ENCODE results near the gene ESR1.
"Not testable (repeated sequence)": the region's sequence is repeated elsewhere in the genome, so short reads cannot be mapped to it uniquely, and the experiment has no call there.

ESR1 gene

GRCh38 chr6:151974061-151974617 lies 166.7 kb downstream of the ESR1 start:
- no peak overlapping the region for H3K4me3 ChIP-seq (ENCODE audit: low read depth, low read length)
- TF ChIP-seq CTCF (IDR thresholded peaks at IDR 0.05; ENCODE audit: borderline replicate concordance, insufficient read depth, low read depth, low read length) = no peak

GRCh38 chr6:151975795-151976194 lies 168.3 kb downstream of the ESR1 start:
- no peak overlapping the region for H3K4me3 ChIP-seq (ENCODE audit: low read depth, low read length)

GRCh38 chr6:151988199-151988598 lies 180.7 kb downstream of the ESR1 start:
- not testable (repeated sequence) for H3K4me3 ChIP-seq (ENCODE audit: low read depth, low read length)

More at GRCh38 chr6:151975795-151976194, 168.3 kb downstream of the ESR1 start:
- TF ChIP-seq CTCF (IDR thresholded peaks at IDR 0.05; ENCODE audit: borderline replicate concordance, insufficient read depth, low read depth, low read length) = no peak

- no peak for TF ChIP-seq CTCF (IDR thresholded peaks at IDR 0.05; ENCODE audit: borderline replicate concordance, insufficient read depth, low read depth, low read length)
Measured at GRCh38 chr6:151992091-151992490, 184.6 kb downstream of the ESR1 start.

GRCh38 chr6:151993364-151993763 lies 185.9 kb downstream of the ESR1 start:
- no peak overlapping the region for H3K4me3 ChIP-seq (ENCODE audit: low read depth, low read length)
- no peak for TF ChIP-seq CTCF (IDR thresholded peaks at IDR 0.05; ENCODE audit: borderline replicate concordance, insufficient read depth, low read depth, low read length)

More at GRCh38 chr6:151992091-151992490, 184.6 kb downstream of the ESR1 start:
- no peak overlapping the region for H3K4me3 ChIP-seq (ENCODE audit: low read depth, low read length)

- H3K4me3 ChIP-seq (ENCODE audit: low read depth, low read length) = no peak overlapping the region
- no peak for TF ChIP-seq CTCF (IDR thresholded peaks at IDR 0.05; ENCODE audit: borderline replicate concordance, insufficient read depth, low read depth, low read length)
Measured at GRCh38 chr6:151998784-151999183, 191.3 kb downstream of the ESR1 start.

- TF ChIP-seq CTCF (IDR thresholded peaks at IDR 0.05; ENCODE audit: borderline replicate concordance, insufficient read depth, low read depth, low read length) = no peak
- H3K4me3 ChIP-seq (ENCODE audit: low read depth, low read length) = no peak overlapping the region
Measured at GRCh38 chr6:151999194-151999593, 191.7 kb downstream of the ESR1 start.

GRCh38 chr6:152001408-152001807 lies 193.9 kb downstream of the ESR1 start:
- no peak for TF ChIP-seq CTCF (IDR thresholded peaks at IDR 0.05; ENCODE audit: borderline replicate concordance, insufficient read depth, low read depth, low read length)
- H3K4me3 ChIP-seq (ENCODE audit: low read depth, low read length) = no peak overlapping the region
